Measurements from ENCODE around the gene ARID1B. TPM values are rescaled to one million over a fixed set of nuclear protein-coding genes. Genes with fewer than 3 reads are reported as not detected.

The ARID1B gene
- total and polyA plus RNA-seq, 2 of the 4 experiments (the other 2 are of a cell fraction) = 14.5 to 20.1 TPM

DNA sequence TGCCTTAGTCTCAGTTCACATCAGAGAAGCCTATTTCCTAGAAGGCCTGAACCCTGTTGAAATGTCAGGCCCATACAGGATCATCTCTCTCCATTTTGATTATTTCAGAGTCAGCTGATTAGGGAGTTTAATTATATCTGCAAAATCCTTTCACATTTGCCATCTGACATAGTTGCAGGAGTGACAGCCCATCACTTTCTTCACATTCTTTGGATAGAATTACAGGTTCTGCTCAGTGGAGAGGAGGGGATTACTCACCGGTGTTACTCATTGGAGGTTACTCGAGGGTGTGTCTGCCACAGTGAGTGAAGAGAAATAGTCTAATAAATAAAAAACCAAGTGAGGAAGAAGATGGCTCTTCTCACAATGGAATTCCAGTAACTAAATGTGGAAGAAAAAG is 329.3 kb downstream of the ARID1B start:
- in situ Hi-C loops (cut with MboI; ENCODE audit: low sequenced_read_pairs) (no loop called here), intact Hi-C loops (cut with micrococcal nuclease) (no loop called here), dilution Hi-C loops (cut with HindIII; ENCODE audit: low sequenced_read_pairs, unreplicated experiment) (no loop called here)
- Histone ChIP-seq H3K4me1 (ENCODE audit: control insufficient read depth, insufficient read depth, low read length) (peaks cover 17% of the 10 kb centered on the region), H2AK9ac (replicated peaks; ENCODE audit: low read depth, low read length, poor library complexity) (no peak overlapping the region), H2BK15ac (ENCODE audit: low read depth, low read length) (0 out of 3 replicates have a peak overlapping the region, but pooled peaks have one; percentile 12), H3K9me3 (ENCODE audit: control insufficient read depth, insufficient read depth, low read length) (no peaks in the 10 kb centered on the region), H4K20me1 (ENCODE audit: insufficient read depth, low read length) (peaks cover 5% of the 10 kb centered on the region; the same call in 1 of the 2 replicates), H3K36me3 (ENCODE audit: control insufficient read depth, insufficient read depth, low read length) (peaks cover 5% of the 10 kb centered on the region), H2AK5ac (ENCODE audit: low read depth, low read length) (no peak overlapping the region), H3K4me3 (ENCODE audit: insufficient read depth, low read depth, low read length) (no peak overlapping the region), H2BK20ac (ENCODE audit: low read depth, low read length) (no peak overlapping the region), H3K4ac (ENCODE audit: low read depth, low read length) (no peak overlapping the region), H4K5ac (ENCODE audit: low read depth, low read length) (peak overlapping the region; percentile 73; the same call in 1 of the 2 replicates), H3K27ac (ENCODE audit: insufficient read depth, low read length) (peak overlapping the region; percentile 25; the same call in 1 of the 2 replicates), H2AFZ (replicated peaks; ENCODE audit: low read length, poor library complexity) (no peak overlapping the region), H3K27me3 (ENCODE audit: control insufficient read depth, insufficient read depth, low read length) (no peaks in the 10 kb centered on the region), H2BK120ac (ENCODE audit: low read depth, low read length) (no peak overlapping the region), H3K56ac (ENCODE audit: extremely low read depth, insufficient read depth, low read length) (no peak overlapping the region), H3K18ac (ENCODE audit: low read depth, low read length) (no peak overlapping the region), H3K23ac (ENCODE audit: low read depth, low read length) (no peak overlapping the region), H3K9ac (ENCODE audit: low read depth, low read length) (no peak overlapping the region), H3K4me2 (ENCODE audit: low read depth, low read length) (peak overlapping the region; percentile 30; the same call in 1 of the 2 replicates), H3K9me1 (ENCODE audit: insufficient read depth, low read length) (peaks cover 23% of the 10 kb centered on the region), H3K79me1 (ENCODE audit: low read depth in 1 of 2, low read length in 2 of 2) (peaks cover 20 to 38% of the 10 kb centered on the region in 2 experiments), H4K8ac (ENCODE audit: low read depth in 2 of 2, low read length in 2 of 2) (no peak overlapping the region), H3K14ac (replicated peaks; ENCODE audit: low read depth, low read length) (no peak overlapping the region), H4K91ac (ENCODE audit: insufficient read depth, low read depth, low read length) (no peak overlapping the region), H2BK5ac (ENCODE audit: low read depth, low read length, poor library complexity, severe bottlenecking) (no peak overlapping the region)
- TF ChIP-seq SMC3 (IDR thresholded peaks at IDR 0.05; ENCODE audit: low read depth, low read length) = no peak
- TF ChIP-seq FOS (IDR thresholded peaks at IDR 0.05; ENCODE audit: low read depth, low read length) = peak; percentile 42; the same call in 1 of the 2 replicates
- WGBS, 2 experiments (ENCODE audit: extremely low coverage in 2 of 2, insufficient read length in 1 of 2) = no CpG with 5 or more reads among the region's 2 CpGs
- DNase-seq (peak; percentile 78), ATAC-seq (ENCODE audit: low read depth) (peak; percentile 35; the same call in 1 of the 2 replicates)
- ChIA-PET CTCF (interaction anchor here (0.6 kb wide), 1 partner anchor 18 kb away, joined by 4 read pairs; no protein-coding TSS in a partner anchor), POLR2A (ENCODE audit: unreplicated experiment) (no interaction called here)
- BruUV-seq (replicated peaks) = no TSS peak

Data from IMR-90 (cell line).